Astrocyte (in vitro differentiated cells and primary cell): ENCODE measurements around the gene LYRM4. TPM values are rescaled to one million over a fixed set of nuclear protein-coding genes. Genes with fewer than 3 reads are reported as not detected.

Experiments used
- DNase-seq: peaks from one replicate; pipeline ENCODE4 v3.0.0-alpha.2; 2010; ENCODE audit warnings: low read depth
- FAIRE-seq: peaks from 2 replicates; lab custom pipeline; 2011; peaks lifted over from hg19 to GRCh38; lab: Jason Lieb, UNC
- H2AFZ ChIP-seq: 2 replicates; pipeline ENCODE4 v1.6.0; 2012; ENCODE audit warnings: low read depth, low read length, inconsistent platforms
- H3K27ac ChIP-seq: 2 replicates; pipeline ENCODE4 v1.5.1; 2011; ENCODE audit warnings: low read depth, low read length, inconsistent platforms
- H3K27me3 ChIP-seq: 2 replicates; pipeline ENCODE4 v1.6.0; 2011; ENCODE audit warnings: low read length, inconsistent platforms; ENCODE audit not compliant: insufficient read depth
- H3K36me3 ChIP-seq: 2 replicates; pipeline ENCODE4 v1.5.1; 2011; ENCODE audit warnings: low read length, inconsistent platforms; ENCODE audit not compliant: insufficient read depth
- H3K4me1 ChIP-seq: 2 replicates; pipeline ENCODE4 v1.5.1; 2011; ENCODE audit warnings: low read length, inconsistent platforms; ENCODE audit not compliant: insufficient read depth
- H3K4me2 ChIP-seq: 2 replicates; pipeline ENCODE4 v1.6.0; 2012; ENCODE audit warnings: low read length, inconsistent platforms
- H3K4me3 ChIP-seq: 2 replicates; pipeline ENCODE4 v1.5.1; 2011; ENCODE audit warnings: low read depth, mild to moderate bottlenecking, low read length, inconsistent platforms; ENCODE audit not compliant: insufficient read depth
- H3K79me2 ChIP-seq: 2 replicates; pipeline ENCODE4 v1.6.0; 2012; ENCODE audit warnings: mild to moderate bottlenecking, low read length, inconsistent platforms; ENCODE audit not compliant: insufficient read depth
- H3K9ac ChIP-seq: 2 replicates; pipeline ENCODE4 v1.6.0; 2012; ENCODE audit warnings: mild to moderate bottlenecking, low read length, inconsistent platforms
- H3K9me3 ChIP-seq: 2 replicates; pipeline ENCODE4 v1.5.1; 2012; ENCODE audit warnings: low read depth, mild to moderate bottlenecking, low read length, inconsistent platforms; ENCODE audit not compliant: insufficient read depth
- H4K20me1 ChIP-seq: 2 replicates; pipeline ENCODE4 v1.6.0; 2012; ENCODE audit warnings: low read length, inconsistent platforms; ENCODE audit not compliant: insufficient read depth
- H3K27ac Mint-ChIP-seq: one replicate; pipeline ENCODE4 v1.8.0; 2021; ENCODE audit warnings: mild to moderate bottlenecking, mixed read lengths; ENCODE audit not compliant: unreplicated experiment
- H3K27me3 Mint-ChIP-seq: one replicate; pipeline ENCODE4 v1.8.0; 2021; ENCODE audit warnings: low read depth, mixed read lengths; ENCODE audit not compliant: unreplicated experiment
- H3K36me3 Mint-ChIP-seq: one replicate; pipeline ENCODE4 v1.8.0; 2021; ENCODE audit warnings: low read depth, mixed read lengths; ENCODE audit not compliant: unreplicated experiment
- H3K4me1 Mint-ChIP-seq: one replicate; pipeline ENCODE4 v1.8.0; 2021; ENCODE audit warnings: low read depth, mixed read lengths; ENCODE audit not compliant: unreplicated experiment
- H3K4me3 Mint-ChIP-seq: one replicate; pipeline ENCODE4 v1.8.0; 2021; ENCODE audit warnings: mild to moderate bottlenecking, moderate library complexity, mixed read lengths; ENCODE audit not compliant: unreplicated experiment
- H3K9me3 Mint-ChIP-seq: one replicate; pipeline ENCODE4 v1.8.0; 2021; ENCODE audit warnings: mild to moderate bottlenecking, mixed read lengths; ENCODE audit not compliant: unreplicated experiment
- EZH2 ChIP-seq: IDR thresholded peaks from 2 replicates; pipeline ENCODE4 v1.6.1; 2012; ENCODE audit warnings: mild to moderate bottlenecking, low read length, inconsistent platforms; ENCODE audit not compliant: insufficient read depth
- total RNA-seq: library from RNA; stranded (reverse); gene quantifications from 2 replicates; pipeline ENCODE4 v1.2.1, GENCODE V29; 2021
- TF ChIP-seq, protein P1 (sequence below): IDR thresholded peaks from 2 replicates; pipeline ENCODE4 v1.5.1; 2011; ENCODE audit warnings: low read depth, mild to moderate bottlenecking, inconsistent platforms, low read length, moderate library complexity; ENCODE audit not compliant: insufficient read depth

Gene LYRM4
- total RNA-seq, 1 donor from 2014 or later = 39.1 TPM

- Histone ChIP-seq H2AFZ (no peak overlapping the region), H3K79me2 (no peaks in the 10 kb centered on the region), H3K4me3 (no peak overlapping the region), H3K36me3 (no peaks in the 10 kb centered on the region), H3K27me3 (peaks cover 43% of the 10 kb centered on the region), H3K4me1 (peaks cover 10% of the 10 kb centered on the region), H3K27ac (no peak overlapping the region), H3K4me2 (peak overlapping the region; percentile 67), H3K9me3 (no peaks in the 10 kb centered on the region), H4K20me1 (peaks cover 7% of the 10 kb centered on the region), H3K9ac (no peak overlapping the region)
- FAIRE-seq = peak; percentile 81
- peaks cover 21% of the 10 kb centered on the region for H3K27me3 Mint-ChIP-seq
- H3K9me3 Mint-ChIP-seq = peaks cover 3% of the 10 kb centered on the region
- no peak for TF ChIP-seq EZH2
- TF ChIP-seq, protein P1, sequence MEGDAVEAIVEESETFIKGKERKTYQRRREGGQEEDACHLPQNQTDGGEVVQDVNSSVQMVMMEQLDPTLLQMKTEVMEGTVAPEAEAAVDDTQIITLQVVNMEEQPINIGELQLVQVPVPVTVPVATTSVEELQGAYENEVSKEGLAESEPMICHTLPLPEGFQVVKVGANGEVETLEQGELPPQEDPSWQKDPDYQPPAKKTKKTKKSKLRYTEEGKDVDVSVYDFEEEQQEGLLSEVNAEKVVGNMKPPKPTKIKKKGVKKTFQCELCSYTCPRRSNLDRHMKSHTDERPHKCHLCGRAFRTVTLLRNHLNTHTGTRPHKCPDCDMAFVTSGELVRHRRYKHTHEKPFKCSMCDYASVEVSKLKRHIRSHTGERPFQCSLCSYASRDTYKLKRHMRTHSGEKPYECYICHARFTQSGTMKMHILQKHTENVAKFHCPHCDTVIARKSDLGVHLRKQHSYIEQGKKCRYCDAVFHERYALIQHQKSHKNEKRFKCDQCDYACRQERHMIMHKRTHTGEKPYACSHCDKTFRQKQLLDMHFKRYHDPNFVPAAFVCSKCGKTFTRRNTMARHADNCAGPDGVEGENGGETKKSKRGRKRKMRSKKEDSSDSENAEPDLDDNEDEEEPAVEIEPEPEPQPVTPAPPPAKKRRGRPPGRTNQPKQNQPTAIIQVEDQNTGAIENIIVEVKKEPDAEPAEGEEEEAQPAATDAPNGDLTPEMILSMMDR = no peak
- no peak overlapping the region for H3K4me3 Mint-ChIP-seq
- H3K27ac Mint-ChIP-seq = no peak overlapping the region
- no peaks in the 10 kb centered on the region for H3K36me3 Mint-ChIP-seq
- DNase-seq = peak; percentile 97
- H3K4me1 Mint-ChIP-seq = peaks cover 11% of the 10 kb centered on the region
These were observed 166.4 kb downstream of the LYRM4 start for GRCh38 chr6:5094327-5094726.

DNA sequence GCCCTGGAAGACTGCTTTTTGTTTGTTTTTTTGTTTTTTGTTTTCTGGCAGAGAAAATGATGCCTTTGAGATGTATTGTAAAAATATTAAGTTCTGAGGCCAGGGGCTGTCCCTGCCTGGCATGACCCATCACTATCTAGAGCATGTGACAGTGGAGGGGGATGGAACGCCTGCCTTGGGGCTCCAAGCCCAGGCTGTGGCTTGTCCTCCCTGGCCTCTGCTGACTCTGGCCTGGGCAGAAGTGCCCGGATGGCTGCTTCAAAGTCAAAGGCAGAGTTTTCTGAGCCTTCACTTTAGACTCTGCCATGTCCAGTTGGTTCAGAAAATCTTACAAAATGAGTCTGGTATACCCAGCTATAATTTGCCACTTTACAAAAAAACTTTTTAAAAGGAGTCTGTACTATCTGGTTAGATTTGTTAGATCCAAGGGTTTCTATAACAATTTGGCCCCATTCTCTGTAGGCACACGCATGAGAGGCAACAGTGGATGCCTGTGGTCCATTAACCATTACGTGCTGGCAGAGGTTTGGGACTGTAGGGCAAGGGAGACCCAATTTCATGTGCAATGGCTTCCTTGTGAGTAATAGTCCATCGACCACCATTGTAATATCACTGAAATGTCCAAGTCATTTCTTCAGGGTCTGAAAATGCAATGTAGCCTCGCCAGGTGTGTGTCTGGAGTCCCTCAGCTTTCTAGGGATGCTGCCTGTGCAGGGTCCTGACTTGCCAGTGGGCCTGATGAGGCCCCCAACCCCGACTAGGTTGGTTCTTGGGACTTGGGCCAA lies 167.3 kb downstream of the LYRM4 start:
- Mint-ChIP-seq H3K27ac (no peak overlapping the region), H3K9me3 (peaks cover 3% of the 10 kb centered on the region), H3K36me3 (no peaks in the 10 kb centered on the region), H3K4me1 (peaks cover 11% of the 10 kb centered on the region), H3K4me3 (no peak overlapping the region), H3K27me3 (peaks cover 21% of the 10 kb centered on the region)
- Histone ChIP-seq H3K9ac (no peak overlapping the region), H3K79me2 (no peaks in the 10 kb centered on the region), H3K9me3 (no peaks in the 10 kb centered on the region), H3K4me2 (no peak overlapping the region), H2AFZ (no peak overlapping the region), H3K4me3 (no peak overlapping the region), H3K27me3 (peaks cover 47% of the 10 kb centered on the region), H3K4me1 (peaks cover 10% of the 10 kb centered on the region), H4K20me1 (peaks cover 7% of the 10 kb centered on the region), H3K27ac (no peak overlapping the region), H3K36me3 (no peaks in the 10 kb centered on the region)
- FAIRE-seq = no peak
- DNase-seq = no peak
- TF ChIP-seq EZH2 = no peak
- TF ChIP-seq, protein P1 = no peak
